GM12891 (cell line): Measurements from ENCODE around the gene NPL.

ENCODE experiments used
- POLR2A ChIP-seq: IDR thresholded peaks from 2 replicates; pipeline ENCODE4 v1.6.1; 2011; ENCODE audit warnings: low read depth, low read length, control low read depth
- POLR2AphosphoS5 ChIP-seq: IDR thresholded peaks from 2 replicates; pipeline ENCODE4 v1.6.1; 2011; ENCODE audit warnings: low read depth, low read length, control low read depth

GRCh38 chr1:182766050-182766449, 23.5 kb upstream of the NPL start:
- no peak for TF ChIP-seq POLR2A
- no peak for TF ChIP-seq POLR2AphosphoS5
